NOMO-1 treated with dmso at 0.1 percent for 144 hours (cell line): Measurements from ENCODE around the gene FBXL7.

Experiments
- DNase-seq: peaks from one replicate; lab custom pipeline; 2025; ENCODE audit not compliant: unreplicated experiment; lab: John Stamatoyannopoulos, UW

Gene FBXL7

DNA sequence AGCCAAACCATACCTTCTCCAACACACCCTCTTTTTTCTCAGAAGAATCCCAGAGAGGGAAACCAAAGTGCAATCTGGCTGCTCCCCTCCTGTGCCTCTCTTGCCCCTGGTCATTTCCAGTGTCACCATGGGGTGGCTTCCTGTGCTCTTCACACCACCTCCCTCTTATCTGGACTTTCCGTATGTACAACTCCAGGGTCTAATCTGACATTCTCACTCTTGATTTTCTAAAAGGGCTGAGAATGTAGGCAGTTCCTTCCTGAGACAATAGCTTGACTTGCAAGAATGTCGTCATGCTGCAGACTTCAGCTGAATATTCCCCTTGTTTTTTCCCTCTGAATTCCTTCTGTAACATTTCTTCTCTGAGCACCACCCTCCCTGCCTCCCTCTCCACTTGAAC lies 110.2 kb downstream of the FBXL7 start:
- no peak for DNase-seq

DNA sequence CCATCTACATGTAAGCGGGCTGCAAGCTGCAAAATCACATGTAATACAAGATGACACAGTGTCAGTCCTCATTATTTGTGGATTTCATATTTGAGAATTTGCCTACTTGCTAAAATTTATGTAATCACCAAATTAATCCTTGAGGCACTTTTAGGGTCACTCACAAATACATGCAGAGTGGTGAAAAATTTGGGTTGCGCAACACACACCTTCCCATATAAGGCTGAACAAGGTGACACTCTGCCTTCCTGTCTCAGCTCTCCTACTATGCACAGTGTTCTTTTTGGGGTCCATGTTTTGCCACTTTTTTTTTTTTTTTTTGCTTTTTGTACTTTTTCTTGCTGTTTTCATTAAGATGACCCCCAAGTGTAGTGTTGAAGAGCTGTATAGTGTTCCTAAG lies 111.0 kb downstream of the FBXL7 start:
- no peak for DNase-seq

DNA sequence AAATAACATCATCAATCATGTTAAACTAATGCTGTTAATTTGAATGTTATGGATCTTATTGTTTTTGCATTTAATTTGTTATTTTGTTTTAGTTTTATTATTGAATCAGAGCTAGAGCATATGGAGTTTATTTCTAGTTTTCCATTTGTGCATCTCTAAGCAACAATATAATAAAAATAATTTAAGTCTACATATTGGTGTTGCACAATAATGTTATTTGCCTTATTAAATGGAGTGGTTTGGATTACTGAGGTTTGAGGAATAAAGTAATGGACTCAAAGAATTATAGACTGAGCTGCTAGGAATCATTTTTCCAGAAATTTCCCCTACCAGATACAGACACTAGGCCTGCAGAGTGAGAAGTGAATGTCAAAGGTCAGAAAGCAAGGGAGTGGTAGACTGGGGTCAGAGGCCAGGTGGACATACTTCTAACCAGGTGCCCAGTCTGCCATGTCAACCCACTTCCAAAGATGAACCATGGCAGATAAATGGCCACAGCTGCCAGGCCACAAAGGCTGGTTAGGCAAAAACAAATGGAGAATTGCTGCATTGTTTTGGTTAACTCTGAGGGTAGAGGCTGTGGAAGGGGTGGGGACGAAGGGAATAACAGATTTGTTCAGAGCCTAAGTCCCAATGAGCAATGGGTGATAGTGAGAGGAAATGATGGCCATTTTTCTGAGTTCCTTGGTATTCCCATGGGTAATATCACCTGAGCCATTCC lies 113.1 kb downstream of the FBXL7 start:
- no peak for DNase-seq

GRCh38 chr5:15614679-15615078 lies 114.7 kb downstream of the FBXL7 start:
- no peak for DNase-seq

GRCh38 chr5:15615859-15616258 lies 115.9 kb downstream of the FBXL7 start:
- DNase-seq: no peak

DNA sequence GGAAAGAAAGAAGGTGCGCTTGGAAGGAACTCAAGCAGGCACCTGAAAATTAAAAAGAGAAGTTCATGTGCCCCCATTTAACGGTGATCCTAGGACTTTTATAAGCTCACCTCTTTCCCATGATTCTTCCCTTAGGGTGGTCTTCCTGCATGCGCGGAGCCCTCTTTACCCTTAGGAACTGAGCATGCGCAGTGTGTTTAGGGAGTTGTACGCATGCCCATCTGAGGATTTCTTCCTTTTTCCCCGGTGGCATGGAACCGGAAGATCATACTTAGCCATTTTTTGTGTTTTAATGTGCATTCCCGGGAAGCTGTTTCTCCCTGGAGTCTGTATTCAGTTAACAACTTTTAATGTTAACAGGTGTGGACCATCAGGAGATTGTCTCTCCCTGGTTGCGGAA lies 119.0 kb downstream of the FBXL7 start:
- no peak for DNase-seq

DNA sequence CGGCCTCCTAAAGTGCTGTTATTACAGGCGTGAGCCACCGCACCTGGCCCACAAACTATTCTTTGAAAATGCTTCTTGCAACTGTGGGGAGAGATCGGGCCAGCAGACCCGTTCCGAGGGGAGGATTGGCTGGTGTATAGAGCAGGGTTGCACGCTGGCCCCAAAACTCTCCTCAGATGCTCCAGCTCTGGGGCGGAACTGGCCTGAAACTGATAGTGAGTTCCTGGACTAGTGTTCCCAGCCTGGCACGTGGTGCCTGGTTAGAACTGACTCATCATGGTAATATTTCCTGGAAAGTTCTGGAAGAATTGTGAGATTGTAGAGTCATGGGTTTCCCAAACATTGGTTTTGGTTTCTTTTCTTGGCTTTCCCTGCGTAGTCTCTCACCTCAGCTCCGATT lies 120.5 kb downstream of the FBXL7 start:
- no peak for DNase-seq

- no peak for DNase-seq
Observed at GRCh38 chr5:15621094-15621493, 121.1 kb downstream of the FBXL7 start.

DNA sequence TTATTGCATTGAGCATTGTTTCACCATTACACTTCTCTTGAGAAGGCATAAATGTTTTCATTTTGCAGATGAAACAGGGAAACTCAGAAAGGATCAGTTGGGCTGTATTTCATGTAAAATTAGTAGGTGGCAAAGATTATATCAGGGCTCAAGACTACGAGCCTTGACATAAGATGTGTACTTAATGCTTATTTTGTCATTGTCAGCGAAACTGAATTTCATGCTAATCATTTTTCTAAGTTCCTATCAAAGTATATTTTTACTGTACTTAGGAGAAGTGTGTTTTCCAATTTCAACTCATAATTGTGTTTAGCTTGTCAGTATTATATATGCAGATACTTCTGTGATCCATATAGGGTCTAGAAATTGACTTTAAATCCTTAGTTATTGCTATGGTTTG lies 123.8 kb downstream of the FBXL7 start:
- no peak for DNase-seq

DNA sequence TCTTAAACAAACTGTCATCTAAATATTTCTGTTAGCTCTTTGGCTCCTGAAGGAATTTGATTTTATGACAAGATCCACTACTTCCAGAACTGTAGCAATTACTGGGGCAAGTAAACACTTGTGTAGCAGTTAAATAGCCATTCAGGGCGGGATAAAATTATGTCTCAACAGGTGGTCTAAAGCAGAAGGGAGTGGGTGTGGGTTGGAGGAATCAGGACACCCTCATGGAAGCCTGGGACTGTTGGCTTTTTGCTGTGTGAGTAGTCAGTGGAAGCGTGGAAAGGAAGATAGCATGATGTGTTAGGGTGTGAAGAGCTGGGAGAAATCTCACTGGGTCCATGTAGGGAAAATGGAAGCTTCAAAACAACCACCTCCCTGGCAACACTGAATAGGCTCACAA lies 127.1 kb downstream of the FBXL7 start:
- DNase-seq: no peak

DNA sequence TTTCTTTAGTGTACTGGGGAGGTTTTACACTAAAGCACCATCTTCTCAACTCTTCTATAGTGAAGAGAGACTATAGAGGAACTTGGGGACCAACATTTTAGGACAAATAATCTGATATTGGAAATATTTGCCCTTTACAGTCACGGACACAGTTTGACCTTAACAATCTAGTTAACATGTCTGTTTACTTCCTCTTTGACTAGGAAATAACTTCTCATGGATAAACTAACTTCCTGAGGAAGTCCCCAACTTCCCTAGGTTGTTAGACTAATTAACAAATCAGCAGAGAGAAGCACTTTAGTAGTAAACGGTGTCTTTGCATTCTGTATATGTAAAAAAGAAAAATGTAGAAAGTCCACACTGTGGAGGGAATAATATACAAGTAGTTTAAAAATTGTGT lies 127.7 kb downstream of the FBXL7 start:
- DNase-seq: no peak

DNA sequence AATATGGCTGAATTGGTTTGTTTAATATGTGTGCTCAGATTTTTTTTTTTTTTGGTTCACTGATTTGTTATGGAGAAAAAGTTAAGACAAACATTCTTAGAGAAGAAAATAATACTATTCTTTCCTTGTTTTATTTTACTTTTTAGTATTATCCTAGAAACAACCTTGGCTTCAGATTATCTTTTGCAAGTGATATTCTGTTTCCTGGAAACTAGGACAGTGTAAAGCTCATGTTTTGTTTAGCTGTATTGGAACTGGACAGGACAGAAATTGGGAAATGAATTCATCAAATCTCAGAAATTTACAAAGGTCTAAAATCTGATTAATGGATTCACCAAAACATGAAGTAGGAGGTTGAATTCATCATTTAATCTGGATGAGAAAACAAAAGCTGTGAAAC lies 130.5 kb downstream of the FBXL7 start:
- no peak for DNase-seq

DNA sequence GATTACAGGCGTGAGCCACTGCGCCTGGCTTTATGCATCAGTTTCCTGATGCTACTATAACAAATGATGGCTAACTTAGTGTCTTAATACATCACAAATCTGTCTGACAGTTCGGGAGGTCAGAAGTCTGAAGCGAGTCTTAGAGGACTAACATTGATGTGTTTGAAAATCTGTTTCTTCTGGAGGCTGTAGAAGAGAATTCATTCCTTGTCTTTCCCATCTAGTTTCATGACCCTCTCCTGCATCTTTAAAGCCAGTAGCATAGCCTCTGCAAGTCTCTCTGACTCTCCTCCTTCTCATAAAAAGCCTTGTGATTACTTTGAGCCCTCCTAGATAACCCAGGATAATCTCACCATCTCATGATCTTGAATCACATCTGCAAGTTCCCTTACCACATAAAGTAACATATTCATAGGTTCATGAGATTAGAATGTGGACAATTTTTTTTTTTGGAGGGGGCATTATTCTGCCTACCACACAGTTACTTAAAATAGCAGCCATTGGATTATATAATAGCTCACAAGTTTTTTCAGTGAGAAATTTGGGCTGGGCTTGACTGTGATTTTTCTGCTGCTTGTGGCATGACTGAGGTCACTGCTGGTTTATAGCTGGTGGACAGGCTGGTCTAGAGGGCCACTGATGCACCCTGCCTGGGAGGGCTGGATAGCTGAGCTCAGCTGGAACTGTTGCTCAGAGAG lies 134.8 kb downstream of the FBXL7 start:
- no peak for DNase-seq

DNA sequence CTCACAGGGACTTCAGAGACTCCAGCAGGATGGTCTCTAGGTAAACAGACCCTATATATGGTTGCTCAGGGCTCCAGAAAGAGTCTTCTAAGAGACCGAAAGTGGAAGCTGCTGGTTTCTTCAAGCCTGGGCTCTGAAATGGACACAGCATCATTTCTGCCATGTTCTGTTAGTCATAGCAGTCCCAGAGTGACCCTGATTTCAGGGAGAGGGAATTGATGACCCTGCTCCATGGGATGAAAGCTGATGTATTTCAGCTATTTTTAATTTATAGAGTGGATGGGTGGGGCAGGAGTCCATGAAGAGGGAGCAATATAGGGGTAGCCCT lies 135.3 kb downstream of the FBXL7 start:
- no peak for DNase-seq

- no peak for DNase-seq
Observed at GRCh38 chr5:15637345-15637744, 137.4 kb downstream of the FBXL7 start.

GRCh38 chr5:15637886-15638285 lies 137.9 kb downstream of the FBXL7 start:
- DNase-seq: no peak

DNA sequence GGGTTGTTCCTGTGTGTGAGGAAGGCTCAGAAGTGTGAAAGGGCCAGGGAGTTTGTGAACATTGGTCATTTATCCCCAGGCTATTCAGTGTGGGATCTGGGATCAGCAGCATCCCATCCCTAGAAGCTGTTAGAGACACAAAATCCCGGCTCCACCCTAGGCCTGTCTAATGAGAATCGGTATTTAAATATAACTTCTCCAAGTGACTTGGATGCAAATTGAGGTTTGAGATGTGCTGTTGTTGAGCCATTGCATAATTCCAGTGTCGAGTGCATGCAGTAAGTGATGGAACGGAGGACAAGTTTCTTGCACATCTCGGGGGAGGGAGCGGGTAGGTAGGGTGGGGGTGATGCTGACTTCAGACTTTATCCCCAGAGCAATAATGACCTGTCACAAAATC lies 138.3 kb downstream of the FBXL7 start:
- no peak for DNase-seq

- DNase-seq: no peak
Observed at GRCh38 chr5:15639288-15639687, 139.3 kb downstream of the FBXL7 start.

DNA sequence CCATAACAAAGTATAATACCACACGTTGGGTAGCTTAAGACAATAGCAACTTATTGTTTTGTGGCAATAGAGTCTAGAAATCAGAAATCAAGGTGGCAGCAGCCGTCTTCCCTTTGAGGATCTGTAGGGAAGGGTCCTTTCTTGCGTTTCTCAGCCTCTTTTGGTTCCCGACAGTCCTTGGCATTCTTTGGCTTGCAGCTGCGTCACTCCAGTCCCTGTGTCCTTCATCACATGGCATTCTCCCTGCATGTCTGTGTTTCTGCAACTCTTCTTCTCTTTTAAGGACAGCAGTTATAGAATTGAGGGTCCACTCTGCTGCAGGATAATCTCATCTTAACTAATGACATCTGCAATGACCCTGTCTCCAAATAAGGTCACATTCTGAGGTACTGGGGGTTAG lies 140.1 kb downstream of the FBXL7 start:
- no peak for DNase-seq

DNA sequence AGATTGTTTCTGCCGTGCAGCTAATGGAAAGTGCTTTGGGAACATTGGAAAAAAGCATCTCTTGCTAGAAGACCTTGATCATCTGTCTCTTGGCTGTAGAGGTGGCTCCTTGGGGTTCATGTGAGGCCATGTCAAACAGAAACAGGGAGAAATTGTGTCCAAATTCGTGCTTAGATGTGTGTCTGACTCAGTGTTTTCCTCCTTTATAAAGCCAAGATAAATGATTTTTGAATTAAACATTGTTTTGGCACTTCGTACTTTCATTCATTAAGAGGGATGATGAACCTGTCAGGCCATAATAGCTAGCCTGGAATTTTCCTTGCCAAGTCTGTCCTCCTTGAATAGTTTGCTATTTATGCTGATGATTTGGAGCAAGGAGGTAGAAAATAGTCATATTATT lies 143.8 kb downstream of the FBXL7 start:
- DNase-seq: no peak

DNA sequence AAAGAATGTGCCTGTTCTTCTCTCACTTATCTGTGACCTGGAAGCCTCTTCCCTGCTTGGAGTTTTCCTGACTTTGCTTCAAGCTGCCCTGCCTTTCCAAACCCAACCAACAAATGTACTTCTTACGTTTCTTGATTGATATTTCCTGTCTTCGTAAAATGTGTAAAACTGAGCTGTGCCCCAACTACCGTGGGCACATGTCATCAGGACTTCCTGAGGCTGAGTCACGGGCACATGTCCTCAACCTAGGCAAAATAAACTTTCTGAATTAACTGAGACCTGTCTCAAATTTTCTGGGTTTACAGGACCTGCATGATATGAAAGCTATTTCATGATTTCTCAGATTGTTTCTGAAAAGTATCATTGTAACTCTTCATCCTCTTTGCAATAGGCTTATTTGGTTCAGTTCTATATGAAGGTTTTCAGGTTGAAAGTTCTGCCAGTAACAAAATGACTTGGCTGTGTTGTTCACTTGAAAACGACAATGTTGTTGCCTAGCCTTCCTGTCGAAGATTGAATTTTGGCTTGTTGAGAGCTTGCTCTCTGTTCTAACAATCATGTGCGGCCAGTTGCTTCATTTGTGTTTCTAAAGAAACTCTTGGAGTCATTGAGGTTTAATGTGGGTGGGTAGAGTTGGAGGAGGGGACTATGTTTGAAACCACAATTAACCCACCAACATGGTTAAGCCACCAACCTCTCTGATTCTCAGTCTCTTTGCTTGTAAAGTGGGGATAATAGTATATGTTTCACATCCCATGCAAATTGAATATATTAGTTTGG lies 145.6 kb downstream of the FBXL7 start:
- no peak for DNase-seq

DNA sequence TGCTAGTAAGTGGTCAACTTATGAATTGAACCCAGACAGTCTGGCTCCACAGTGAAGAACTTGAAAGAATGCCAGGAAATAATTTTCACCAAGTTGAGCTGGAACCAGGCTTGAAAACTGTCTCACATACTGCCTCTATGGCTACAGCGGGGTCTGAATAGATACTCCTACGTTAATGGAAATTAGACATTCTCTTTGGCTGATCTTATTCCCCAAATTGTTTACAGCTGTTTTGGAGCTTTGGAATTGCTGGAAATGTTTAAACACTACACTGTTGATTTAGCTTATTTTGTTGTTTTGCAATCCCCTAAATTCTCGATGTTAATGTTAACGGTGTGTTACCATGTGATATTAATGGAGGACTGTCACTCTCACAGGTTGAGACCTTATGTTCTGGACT lies 146.4 kb downstream of the FBXL7 start:
- DNase-seq: no peak
